Activated CD4-positive, CD25-positive, alpha-beta regulatory T cell (primary cell): Measurements from ENCODE around the gene ZFP42.
"Not testable (repeated sequence)": the region's sequence is repeated elsewhere in the genome, so short reads cannot be mapped to it uniquely, and the experiment has no call there.

Experiments
- DNase-seq, 4 experiments: peaks; one replicate each; lab custom pipeline; 2025; lab: John Stamatoyannopoulos, UW

Gene ZFP42

DNA sequence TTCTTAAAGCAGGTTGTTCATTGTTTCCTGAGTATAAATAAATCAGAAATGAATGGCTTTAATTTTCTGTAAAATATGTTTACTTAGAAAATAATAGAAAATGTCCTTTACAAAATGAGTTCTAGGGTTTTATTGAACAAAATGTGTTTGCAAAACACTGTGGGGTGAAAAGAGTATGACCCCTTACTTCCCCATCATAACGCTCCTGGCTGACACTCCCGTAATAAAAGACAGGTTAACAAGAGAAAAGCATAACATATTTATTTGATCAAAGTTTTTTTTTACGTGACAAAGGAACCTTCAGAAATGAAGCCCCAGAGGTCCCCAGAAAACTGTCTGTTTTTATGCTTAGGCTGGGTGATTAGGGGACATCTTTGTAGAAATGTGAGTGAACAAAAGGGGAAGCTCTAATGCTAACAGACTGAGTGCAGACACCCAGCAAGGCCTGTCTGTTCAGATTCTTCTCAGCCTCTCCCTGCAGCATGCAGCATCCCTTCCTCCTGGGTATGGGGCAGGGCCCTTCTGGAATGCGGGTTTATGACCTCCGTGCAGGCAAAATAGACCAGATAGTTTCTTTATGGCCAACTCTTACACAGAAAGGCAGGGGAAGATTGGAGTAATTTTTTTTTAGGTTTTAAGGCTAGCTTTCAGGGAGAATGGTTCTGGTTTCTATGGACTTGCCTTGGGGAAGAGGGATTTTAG lies 26.1 kb downstream of the ZFP42 start:
- no peak for DNase-seq

DNA sequence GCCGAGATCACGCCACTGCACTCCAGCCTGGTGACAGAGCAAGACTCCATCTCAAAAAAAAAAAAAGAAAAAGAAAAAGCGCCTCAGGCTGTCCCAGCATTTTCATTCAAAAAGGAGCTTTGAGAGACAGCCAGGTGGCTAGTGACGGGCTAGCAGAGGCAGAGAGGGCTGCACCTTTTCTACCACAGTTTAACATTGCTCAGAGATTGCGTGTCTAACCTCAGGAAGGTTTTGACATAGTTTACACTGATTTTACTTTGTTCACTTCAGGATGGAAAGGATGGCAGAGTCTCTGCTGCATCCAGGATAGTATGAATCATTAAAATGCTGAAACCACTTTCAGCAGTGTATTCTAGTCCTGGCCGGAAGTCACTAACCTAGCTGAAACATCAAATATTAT lies 28.1 kb downstream of the ZFP42 start:
- no peak for DNase-seq

DNA sequence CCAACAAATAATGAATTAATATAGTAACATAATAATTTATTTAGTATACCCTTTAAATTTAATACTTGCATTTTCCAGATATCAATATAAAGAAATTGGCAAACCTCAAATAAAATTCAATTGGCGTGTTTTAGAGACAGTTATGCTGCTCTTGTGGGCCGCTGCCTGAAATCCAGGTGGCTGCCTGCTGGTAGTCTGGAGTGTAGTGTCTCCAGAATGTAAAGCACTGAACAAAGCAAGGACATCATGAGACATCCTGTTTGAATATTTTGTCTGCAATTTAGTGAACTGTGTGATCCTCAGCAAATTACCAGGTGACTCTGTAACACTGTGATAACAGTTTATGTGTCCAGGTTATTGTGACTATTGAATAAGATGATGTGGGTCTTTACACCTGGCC lies 29.9 kb downstream of the ZFP42 start:
- no peak for DNase-seq

DNA sequence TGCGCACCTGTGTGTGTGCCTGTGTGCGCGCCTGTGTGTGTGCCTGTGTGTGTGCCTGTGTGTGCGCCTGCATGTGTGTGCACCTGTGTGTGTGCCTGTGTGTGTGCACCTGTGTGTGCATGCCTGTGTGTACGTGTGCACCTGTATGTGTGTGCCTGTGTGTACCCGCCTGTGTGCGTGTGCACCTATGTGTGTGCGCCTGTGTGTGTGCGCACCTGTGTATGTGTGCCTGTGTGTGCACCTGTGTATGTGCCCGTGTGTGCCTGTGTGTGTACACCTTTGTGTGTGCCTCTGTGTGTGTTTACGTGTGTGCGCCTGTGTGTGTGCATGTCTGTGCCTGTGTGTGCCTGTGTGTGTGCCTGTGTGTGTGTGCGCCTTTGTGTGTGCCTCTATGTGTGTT lies 33.5 kb downstream of the ZFP42 start:
- no peak for DNase-seq

DNA sequence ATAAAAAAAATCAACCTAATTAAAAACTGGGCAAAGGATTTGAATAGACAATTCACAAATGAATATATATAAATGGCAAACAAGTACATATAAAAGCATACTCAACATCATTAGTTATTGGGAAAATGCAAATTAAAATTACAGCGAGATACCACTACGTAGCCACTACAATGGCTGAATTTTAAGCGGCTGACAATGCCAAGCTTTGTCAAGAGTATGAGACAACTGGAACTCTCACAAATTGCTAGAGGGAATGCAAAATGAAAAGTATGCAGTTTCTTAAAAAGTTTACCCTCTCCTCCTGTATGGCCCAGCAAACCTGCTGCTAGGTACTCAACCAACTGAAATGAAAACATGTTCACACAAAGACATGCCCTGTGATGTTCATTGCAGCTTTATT lies 34.8 kb downstream of the ZFP42 start:
- DNase-seq: no peak

DNA sequence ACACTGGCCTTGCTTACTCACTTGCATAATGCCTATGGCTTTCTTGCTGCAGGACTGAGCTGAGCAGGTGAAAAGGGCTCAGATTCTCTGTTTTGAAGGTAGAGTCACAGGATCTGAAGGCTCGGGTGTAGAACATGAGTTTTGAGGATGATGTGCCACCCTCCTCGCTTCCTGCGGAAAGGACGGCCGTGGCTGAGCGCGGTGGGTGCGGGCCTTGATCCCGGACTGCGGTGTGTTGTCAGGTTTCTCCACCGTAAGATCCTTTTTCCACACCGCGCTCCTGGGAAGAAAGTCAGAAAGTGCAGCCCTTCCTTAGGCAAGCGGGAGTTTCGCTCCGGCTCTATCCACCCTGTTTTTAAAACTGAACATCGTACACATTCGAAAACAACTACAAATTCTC lies 36.2 kb downstream of the ZFP42 start:
- DNase-seq: no peak

DNA sequence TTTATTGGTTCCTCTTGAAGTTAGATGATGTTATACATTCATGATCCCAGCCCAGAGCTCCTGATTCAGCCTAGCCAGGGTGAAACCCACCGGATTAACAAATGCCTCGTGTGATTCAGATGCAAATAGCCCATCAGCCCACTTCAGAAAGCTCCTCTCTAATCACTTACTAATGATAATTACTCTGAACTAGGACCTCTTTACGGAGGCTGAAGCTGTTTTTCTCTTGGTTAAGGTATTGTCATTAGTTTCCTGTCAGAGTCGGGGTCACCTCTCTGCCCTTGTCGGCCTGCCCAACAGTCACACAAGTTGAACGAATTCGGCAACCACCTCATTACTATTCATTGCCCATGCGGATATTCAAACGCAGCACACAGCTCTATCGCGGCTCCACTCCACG lies 36.6 kb downstream of the ZFP42 start:
- no peak for DNase-seq

DNA sequence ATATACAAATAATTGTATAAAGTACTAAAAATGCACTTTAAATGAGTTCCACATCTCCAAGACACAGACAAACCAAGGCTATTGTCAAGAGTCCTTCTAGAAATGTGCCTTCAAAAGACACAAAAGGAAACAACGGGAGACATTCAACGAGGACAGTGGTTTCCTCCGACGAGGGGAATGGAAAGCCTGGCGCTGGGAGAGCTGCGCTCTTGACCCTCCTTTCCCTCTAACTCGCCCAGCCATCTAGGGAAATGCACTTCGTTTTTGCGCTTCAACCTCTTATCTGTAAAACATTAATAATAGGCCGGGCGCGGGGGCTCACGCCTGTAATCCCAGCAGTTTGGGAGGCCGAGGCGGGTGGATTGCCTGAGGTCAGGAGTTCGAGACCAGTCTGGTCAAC lies 37.0 kb downstream of the ZFP42 start:
- no peak for DNase-seq

DNA sequence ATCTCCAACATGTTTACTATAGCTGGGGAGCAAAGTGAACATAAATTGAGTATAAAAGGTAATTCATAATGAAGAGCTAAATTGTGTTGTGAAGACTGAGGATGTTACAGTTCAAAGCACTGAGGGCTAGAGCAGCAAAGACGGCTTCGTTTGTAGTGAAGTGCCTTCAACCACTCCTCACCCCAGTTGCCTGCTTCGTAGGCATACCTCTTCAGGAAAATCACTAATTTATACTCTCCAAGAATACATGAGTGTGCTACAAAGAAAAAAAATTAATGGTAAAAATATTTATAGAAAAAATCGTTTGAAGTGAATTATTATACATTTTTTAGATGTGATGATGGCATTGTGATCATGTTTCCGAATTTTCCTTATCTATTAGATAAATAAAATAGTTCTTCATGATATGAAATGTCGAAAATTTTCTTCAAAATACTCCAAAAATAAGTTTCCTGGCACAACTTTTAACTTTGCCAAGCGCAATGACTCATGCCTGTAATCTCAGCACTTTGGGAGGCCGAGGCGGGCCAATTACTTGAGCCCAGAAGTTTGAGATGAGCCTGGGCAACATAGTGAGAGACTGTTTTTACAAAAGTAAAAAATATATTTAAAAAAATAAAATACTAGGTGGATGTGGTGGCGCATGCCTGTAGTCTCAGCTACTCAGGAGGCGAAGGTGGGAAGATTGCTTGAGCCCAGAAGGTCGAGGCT lies 41.6 kb downstream of the ZFP42 start:
- no peak for DNase-seq

DNA sequence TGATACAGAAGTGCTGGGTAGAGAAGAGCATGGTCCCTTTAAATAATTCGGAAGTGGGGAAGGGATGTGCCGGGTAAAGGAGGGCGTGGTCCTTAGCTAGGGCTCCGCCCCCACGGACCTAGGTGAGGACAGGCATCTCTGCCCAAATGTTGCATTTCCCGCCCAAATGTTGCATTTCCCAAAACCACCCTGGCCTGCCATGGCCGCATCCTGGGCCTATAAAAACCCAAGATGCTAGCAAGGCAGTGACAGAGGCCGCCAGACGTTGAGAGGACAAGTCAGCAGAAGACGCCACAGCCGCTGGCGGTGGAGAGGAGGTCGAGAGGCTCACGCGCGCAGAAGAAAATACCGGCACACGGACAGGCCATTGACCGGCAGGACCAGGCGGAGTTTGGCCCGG lies 46.1 kb downstream of the ZFP42 start:
- no peak for DNase-seq

DNA sequence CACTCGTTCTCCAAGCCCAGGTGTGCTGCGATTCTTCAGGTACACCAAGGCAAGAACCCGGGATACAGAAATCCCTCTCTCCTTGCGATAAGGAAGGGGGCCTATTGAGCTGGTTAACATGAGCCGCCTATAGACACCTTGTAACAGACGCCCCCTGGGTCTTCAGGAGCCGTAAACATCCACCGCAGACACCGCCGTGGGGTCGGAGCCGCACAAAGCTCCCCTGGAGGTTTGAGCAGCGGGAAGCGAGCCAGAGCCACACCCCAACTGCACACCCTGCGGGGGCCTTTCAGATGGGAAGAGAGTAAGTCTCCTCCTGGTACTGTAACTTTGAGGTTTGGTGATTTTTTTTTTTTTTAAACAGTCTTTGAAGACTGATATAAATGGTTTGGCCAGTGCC lies 46.6 kb downstream of the ZFP42 start:
- no peak for DNase-seq

DNA sequence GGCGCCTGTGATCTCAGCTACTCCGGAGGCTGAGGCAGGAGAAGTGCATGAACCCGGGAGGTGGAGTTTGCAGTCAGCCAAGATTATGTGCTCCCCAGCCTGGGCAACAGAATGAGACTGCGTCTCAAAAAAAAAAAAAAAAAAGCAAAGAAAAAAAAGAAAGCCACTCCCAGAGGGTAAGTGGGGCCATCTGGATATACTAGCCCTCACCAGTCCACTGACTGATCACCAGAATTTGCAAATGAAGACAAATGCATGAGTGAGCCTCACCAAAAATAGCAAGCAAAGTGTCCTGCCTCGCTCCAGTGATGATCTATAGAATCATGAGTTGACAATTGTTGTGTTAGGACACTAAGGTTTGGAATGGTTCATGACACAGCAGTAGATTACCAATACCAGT lies 47.6 kb downstream of the ZFP42 start:
- no peak for DNase-seq

DNA sequence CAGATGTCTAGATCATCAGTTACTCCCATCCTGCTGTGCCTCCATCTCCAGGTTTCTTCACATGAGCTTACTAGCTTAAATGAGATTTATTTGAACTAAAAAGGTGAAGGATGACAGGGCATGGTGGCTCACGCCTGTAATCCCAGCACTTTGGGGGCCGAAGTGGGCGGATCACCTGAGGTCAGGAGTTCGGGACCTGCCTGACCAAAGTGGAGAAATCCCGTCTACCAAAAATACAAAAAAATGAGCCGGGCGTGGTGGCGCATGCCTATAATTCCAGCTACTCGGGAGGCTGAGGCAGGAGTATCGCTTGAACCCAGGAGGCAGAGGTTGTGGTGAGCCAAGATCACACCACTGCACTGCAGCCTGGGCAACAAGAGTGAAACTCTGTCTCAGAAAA lies 49.9 kb downstream of the ZFP42 start:
- not testable (repeated sequence) for DNase-seq

DNA sequence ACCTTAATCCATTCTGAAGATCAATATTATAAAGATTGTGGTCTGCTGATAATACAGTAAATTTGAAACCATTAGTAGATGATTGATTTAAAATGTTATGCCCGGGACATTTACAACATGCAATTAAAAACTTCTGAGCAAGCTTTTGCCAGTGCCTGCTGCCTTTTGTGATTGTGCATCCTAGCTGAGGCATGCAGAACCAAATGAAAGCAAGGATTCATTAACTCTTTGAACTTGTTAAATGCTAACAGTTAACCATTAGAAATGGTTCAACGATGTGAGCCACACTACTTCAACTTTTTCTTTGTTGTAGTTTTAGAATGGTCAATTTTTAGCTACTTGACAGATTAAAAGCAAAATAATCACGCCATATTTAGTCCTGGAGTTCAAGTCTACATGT lies 51.1 kb downstream of the ZFP42 start:
- no peak for DNase-seq

DNA sequence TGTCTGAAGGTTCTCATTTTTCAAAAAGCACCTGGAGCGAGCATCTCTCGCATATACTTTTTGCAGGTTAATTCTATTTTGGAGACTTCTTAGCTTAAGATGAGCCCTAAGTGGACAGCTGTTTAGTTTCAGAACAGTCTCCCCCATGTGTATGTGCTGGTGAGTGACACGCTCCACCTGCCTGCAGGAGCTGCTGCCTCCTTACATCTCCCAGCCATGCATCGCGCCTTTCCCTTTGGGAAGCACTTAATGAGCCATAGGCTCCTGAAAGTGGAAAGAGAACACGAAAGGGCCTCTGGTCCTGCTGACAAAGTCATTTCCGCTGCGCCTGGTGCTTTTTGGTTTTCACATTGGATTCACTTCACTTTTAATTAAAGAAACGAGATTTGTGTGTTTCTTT lies 57.7 kb downstream of the ZFP42 start:
- DNase-seq: no peak
